ENCODE data around the gene GRM7.

DNA sequence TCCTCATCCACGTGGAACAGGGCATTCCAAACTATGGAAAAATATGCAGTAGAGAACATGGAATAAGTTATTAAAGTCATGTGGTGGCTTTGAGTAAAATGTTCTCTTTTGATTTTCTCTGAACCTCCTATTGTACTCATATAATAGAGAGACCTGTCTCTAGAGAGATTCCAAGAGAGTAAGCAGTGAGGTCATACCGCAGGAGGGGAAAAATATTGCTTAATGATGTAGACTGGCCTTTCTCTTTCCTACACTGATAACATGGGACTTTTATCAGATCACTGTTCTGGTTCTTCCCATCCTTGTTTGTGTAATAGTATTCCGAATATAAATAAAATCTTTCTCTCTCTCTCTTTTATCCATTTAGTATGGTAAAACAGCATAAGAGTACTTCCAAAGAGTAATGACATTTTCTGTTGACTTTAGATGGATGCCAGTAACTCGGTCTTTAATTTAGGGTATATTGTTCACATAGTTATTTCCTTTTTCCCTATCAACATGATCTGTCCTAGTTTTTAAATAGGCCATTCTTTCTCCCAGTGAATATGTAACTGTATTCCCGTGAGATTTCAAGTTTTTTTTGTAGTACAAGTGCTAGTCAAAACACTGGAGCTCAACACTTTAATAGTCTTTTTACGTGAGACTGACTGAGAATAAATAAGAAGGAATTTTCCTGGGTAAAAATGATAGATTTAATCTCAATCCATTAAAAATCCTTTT lies 826.7 kb downstream of the GRM7 start:
- TF ChIP-seq, protein P1, sequence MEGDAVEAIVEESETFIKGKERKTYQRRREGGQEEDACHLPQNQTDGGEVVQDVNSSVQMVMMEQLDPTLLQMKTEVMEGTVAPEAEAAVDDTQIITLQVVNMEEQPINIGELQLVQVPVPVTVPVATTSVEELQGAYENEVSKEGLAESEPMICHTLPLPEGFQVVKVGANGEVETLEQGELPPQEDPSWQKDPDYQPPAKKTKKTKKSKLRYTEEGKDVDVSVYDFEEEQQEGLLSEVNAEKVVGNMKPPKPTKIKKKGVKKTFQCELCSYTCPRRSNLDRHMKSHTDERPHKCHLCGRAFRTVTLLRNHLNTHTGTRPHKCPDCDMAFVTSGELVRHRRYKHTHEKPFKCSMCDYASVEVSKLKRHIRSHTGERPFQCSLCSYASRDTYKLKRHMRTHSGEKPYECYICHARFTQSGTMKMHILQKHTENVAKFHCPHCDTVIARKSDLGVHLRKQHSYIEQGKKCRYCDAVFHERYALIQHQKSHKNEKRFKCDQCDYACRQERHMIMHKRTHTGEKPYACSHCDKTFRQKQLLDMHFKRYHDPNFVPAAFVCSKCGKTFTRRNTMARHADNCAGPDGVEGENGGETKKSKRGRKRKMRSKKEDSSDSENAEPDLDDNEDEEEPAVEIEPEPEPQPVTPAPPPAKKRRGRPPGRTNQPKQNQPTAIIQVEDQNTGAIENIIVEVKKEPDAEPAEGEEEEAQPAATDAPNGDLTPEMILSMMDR (IDR thresholded peaks at IDR 0.05 in 8 of 11, conservative IDR thresholded peaks at IDR 0.05 in 3 of 11) = no peak
- TF ChIP-seq POLR2A (IDR thresholded peaks at IDR 0.05) (no peak), POLR2AphosphoS5 (IDR thresholded peaks at IDR 0.05) (no peak)
